Right lung (tissue), 10 donors: ENCODE data around the gene ARHGAP29. TPM values are rescaled to one million over a fixed set of nuclear protein-coding genes. Genes with fewer than 3 reads are reported as not detected.

ENCODE experiments used
- DNase-seq, 2 donors: peaks; one replicate each; pipeline ENCODE4 v3.0.0-alpha.2; 2013
- long read RNA-seq, 8 donors: transcript quantifications; one replicate each; lab custom pipeline, GENCODE V29; 2026
- polyA plus RNA-seq, 5 donors: library from polyadenylated mRNA; unstranded; fragments of 120-200 nt; gene quantifications; one replicate each; pipeline versions ENCODE4 v1.2.1 to v1.2.3, GENCODE V29; 2013; ENCODE audit warnings: inconsistent platforms in 1 of 5, low replicate concordance in 1 of 5; ENCODE audit not compliant: insufficient read length in 5 of 5, insufficient read depth in 1 of 5

ARHGAP29 gene
- 10 to 100 TPM; 24.7 to 76.5 (median 63.2) TPM for polyA plus RNA-seq
- long read RNA-seq, donor 1, full-length matches to known transcripts = 2 of 2 reads
- long read RNA-seq, donor 1, partial matches to known transcripts = 0 of 2 reads
- long read RNA-seq, donor 1, other reads (novel, unspliced or antisense) = 0 of 2 reads
- long read RNA-seq, donor 2, full-length matches to known transcripts = 2 of 2 reads
- long read RNA-seq, donor 2, partial matches to known transcripts = 0 of 2 reads
- long read RNA-seq, donor 2, other reads (novel, unspliced or antisense) = 0 of 2 reads
- long read RNA-seq, donor 3, full-length matches to known transcripts = 4 of 4 reads
- long read RNA-seq, donor 3, partial matches to known transcripts = 0 of 4 reads
- long read RNA-seq, donor 3, other reads (novel, unspliced or antisense) = 0 of 4 reads
- long read RNA-seq, donor 4, full-length matches to known transcripts = 4 of 10 reads
- long read RNA-seq, donor 4, partial matches to known transcripts = 6 of 10 reads
- long read RNA-seq, donor 4, other reads (novel, unspliced or antisense) = 0 of 10 reads
- long read RNA-seq, donor 5, full-length matches to known transcripts = 7 of 12 reads
- long read RNA-seq, donor 5, partial matches to known transcripts = 5 of 12 reads
- long read RNA-seq, donor 5, other reads (novel, unspliced or antisense) = 0 of 12 reads
- long read RNA-seq, donor 6, full-length matches to known transcripts = 4 of 4 reads
- long read RNA-seq, donor 6, partial matches to known transcripts = 0 of 4 reads
- long read RNA-seq, donor 6, other reads (novel, unspliced or antisense) = 0 of 4 reads
- long read RNA-seq, donor 7, full-length matches to known transcripts = 4 of 4 reads
- long read RNA-seq, donor 7, partial matches to known transcripts = 0 of 4 reads
- long read RNA-seq, donor 7, other reads (novel, unspliced or antisense) = 0 of 4 reads
- long read RNA-seq, donor 8, full-length matches to known transcripts = 1 of 1 reads
- long read RNA-seq, donor 8, partial matches to known transcripts = 0 of 1 reads
- long read RNA-seq, donor 8, other reads (novel, unspliced or antisense) = 0 of 1 reads

GRCh38 chr1:94237291-94238226 is at the start of gene ARHGAP29:
Gene ARHGAP29 (minus strand): TSS chr1:94237584. CDS start chr1:94231611, 5,973 bp downstream.
- peak; percentile 68 to 70 for DNase-seq

DNA sequence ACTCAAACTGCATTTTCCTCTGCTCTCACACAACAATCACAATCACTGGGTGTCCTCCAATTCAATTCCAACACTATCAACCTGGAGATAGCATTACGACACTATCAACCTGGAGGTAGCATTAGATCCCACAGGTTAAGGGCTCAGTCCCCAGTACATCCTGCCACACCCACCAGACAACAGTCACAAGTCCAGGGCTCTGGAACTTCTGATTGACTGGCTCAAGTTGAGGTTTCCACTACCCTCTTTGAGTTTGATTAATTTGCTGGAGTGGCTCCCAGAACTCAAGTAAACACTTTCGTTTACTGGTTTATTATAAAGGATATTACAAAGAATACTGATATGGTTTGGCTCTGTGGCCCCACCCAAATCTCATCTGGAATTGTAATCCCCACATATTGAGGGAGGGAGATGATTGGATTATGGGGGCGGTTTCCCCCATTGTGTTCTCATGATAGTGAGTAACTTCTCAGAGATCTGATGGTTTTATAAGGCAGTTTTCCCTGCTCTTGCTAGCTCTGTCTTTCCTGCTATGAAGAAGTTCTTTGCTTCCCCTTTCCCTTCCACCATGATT is 49.6 kb upstream of the ARHGAP29 start:
- DNase-seq = no peak

- DNase-seq = no peak
These were observed 47.8 kb upstream of the ARHGAP29 start for GRCh38 chr1:94285031-94285654.

DNA sequence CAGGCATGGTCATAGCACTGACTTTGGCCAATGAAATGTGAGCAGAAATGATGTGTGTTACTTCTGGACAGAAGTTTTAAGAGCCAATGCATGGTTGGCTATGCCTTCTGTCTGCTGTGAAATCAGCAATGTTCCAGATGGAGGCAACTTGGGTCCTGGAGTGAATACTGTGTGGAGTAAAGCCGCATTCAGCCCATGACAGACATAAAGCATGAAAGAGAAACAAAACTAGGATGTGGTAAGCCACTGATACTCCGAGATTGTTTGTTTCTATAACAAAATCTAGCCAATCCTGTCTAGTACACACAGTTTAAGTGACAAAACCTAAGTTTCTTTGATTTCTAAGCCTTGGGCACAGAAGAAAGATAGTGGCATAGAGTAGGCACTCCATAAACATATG is 47.1 kb upstream of the ARHGAP29 start:
- DNase-seq = no peak

DNA sequence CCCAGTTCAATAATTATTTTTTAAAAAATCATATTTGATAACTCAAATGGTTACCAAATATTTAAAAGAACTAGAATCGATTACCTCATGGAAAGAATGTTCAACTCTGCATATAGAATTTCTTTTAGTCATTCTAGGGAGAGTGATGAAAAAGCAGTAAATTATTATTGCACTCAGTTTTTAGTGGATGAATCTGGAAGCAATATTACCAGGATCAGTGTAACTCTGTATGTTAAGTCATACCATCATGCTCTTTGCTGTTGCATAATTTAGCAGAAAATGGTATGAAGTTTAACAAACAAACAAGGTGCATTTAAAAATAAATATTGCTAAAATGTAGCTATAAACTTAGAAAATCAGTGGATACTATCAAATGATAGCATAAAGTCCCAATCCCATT is 46.1 kb upstream of the ARHGAP29 start:
- no peak for DNase-seq

DNA sequence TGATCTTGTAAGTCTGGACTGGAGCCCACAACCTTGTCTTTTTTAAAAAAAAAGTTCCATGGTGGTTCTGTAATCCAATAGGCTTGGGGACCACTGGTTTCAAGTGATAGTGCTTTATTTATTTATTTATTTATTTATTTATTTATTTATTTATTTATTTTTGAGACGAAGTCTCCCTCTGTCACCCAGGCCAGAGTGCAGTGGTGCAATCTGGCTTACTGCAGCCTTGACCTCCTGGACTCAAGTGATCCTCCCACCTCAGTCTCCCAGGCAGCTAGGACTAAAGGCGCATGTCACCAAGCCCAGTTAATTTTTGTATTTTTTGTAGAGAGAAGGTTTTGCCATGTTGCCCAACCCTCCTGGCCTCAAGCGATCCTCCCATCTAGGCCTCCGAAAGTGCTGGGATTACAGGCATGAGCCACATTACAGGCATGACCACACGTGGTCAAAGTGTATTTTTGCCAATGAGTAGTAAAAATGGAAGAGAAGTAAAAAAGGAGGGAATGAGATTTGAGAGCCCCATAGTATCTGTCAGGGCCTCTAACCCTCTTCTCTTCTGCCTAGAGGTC is 44.8 kb upstream of the ARHGAP29 start:
- DNase-seq = no peak

DNA sequence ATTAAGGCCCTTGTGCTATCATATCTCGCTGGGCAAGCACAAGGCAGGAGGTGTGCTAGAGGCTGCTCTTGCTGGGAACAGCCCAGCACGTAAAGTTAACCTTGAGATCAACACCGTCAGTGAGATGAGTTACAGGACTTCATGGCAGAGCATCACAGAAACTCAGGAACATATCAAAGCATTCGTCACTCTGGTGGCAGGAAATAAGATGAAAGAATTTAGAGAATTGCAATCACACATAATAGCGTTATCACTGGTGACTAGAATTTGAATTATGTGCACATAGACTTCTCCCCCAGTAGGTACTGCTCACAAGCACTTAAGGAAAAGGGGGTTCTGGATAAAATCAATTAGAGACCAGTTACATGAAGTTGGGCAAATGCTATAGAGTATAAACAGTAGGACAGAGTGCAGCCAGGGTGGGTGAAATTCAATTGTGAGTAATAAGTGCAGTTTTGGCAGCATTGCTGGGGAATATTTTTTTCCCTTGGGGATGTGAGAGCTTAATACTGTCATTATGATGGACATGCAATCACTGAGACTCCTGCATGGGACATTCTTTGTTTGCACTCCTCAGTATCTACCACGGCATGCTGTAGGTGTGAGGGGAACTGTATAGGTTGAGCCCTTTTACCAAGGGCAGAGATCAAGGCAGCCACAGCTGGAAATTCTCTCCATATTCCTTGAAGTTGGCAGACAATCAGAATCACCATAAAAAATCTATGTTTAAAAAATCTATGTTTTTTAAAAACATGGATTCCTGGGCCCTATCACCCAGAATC is 44.2 kb upstream of the ARHGAP29 start:
- no peak for DNase-seq

GRCh38 chr1:94280541-94280940 is 43.2 kb upstream of the ARHGAP29 start:
- DNase-seq = no peak

GRCh38 chr1:94279462-94279861 is 42.1 kb upstream of the ARHGAP29 start:
- DNase-seq = no peak

DNA sequence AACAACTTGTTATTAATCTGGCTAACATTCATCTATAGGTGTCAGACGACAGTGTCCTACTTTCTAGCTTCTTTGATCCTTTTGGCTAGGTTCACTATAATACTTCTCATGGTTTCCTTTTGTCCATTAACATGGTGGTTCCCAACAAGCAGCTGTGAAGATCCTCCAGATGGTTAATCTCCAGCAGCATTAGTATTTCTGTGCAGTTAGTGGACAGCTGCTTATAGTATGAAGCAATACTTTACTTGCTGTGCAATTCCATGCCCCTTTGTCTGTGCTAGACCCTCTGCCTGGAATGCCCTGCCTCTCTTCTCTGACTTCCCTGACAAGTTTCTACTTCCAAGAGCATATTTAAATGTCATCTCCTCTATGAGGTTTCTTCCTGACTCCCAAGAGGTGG is 41.7 kb upstream of the ARHGAP29 start:
- no peak for DNase-seq

GRCh38 chr1:94276988-94277434 is 39.6 kb upstream of the ARHGAP29 start:
- DNase-seq = no peak

DNA sequence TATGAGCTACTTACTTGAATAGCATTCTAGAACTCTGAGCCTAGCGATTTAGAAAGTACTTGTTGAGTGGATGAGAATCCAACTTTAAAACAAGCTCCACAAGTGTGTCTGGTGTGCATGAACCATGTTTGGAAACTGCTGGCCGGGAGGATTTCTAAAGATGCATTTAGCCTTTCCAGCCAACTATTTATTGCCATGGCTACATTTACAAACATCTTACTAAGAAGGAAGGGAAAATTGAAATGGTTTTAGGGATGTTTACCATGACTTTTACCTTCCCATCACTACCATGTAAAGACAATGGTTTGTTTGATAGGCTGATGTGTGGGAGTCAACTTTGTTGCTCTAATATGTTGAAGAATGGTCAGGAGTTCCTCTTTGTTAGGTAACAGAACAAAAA is 37.7 kb upstream of the ARHGAP29 start:
- no peak for DNase-seq

DNA sequence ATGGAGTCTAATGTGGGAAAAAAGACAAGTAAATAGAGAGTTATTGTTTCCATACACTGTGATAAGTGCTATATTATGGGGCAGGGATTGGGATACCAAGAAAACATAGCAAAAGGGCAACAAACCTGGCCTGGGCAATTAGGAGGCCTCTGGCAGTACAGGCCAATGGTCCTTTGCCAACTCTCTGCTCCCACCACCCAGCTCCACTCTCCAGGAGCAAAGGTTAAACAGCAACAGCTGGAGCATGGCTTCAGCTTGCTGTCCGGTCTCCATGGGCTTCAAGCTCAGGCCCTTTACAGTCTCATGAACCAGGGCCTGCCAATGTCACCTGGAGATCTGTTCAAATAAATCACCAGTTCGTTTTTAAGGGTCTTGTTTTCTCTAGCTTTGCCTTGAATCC is 37.2 kb upstream of the ARHGAP29 start:
- DNase-seq = no peak

DNA sequence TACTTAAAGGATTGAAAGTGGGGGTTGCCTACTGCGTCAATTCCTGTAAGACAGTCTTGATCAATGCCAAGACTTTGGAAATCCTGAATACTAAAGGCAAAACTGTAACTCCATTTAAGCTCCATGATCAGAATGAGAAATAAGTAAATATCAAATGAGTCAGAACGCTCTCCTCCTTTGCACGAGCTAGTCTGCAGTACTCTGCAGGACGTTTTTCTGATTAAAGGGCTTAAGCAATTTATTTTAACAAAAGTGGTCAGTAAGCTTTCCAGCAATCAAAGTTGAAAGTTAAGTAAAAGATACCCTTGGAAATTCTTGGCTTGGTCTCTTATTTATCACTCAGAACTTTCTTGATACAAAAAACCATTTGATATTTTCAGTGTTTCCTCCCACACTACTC is 35.7 kb upstream of the ARHGAP29 start:
- DNase-seq = no peak

GRCh38 chr1:94272388-94272787 is 35.0 kb upstream of the ARHGAP29 start:
- no peak for DNase-seq

- no peak for DNase-seq
These were observed 34.0 kb upstream of the ARHGAP29 start for GRCh38 chr1:94271373-94271772.

- no peak for DNase-seq
These were observed 33.4 kb upstream of the ARHGAP29 start for GRCh38 chr1:94270801-94271203.

GRCh38 chr1:94269921-94270320 is 32.5 kb upstream of the ARHGAP29 start:
- no peak for DNase-seq

DNA sequence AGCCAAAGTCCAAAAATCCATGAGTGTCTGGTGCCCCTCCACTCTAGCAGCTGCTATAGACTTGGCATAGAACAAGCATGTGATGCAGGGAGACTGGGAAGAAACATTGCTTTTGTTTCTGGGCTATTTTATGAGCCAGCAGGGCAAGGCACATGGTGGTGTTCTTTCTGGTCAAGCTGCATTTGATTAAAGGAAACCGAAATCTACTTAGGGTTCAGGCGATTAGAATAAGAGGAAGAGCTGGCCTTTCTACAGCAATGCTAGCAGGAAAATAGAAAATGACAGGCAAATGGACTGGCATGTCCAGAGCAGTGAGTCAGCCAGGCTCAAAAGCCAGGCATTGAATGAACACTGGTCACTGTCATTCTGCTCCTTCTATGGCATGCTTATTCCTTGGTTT is 28.5 kb upstream of the ARHGAP29 start:
- no peak for DNase-seq
